OCI-LY1 (cell line): ENCODE results near the gene TSNAX.

Experiments used
- EZH2 ChIP-seq: fragments of 200-600 bp; sonication (generic), shearing (Covaris generic); IDR thresholded peaks from 2 replicates; pipeline ENCODE4 v1.8.0; 2017; ENCODE audit warnings: borderline replicate concordance, mixed run types, mild to moderate bottlenecking, antibody characterized with exemption, low read length, moderate library complexity, mixed read lengths
- TF ChIP-seq, protein P1 (sequence below): fragments of 200-600 bp; sonication (generic), shearing (Covaris generic); IDR thresholded peaks from 2 replicates; pipeline ENCODE4 v1.5.1; 2017; ENCODE audit warnings: mild to moderate bottlenecking, antibody characterized with exemption, low read length, moderate library complexity, mixed read lengths

DNA sequence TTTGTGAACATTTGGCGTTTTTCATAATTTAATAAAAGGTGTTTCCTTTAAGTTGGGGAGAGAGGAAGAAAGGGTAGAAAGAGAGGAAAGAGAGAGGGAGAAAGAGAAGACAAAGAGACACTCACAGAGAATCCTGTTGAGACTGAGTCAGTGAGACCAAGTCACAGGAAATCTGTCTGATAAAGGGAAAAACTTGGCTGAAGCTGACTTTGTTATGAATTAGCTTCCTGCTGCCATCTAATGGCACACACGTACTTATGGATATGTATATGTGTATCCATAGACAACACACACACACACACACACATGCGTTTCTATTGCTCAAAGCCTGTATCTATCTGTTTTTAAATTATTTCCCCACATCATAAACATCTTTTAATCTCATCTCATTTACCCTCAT, 55.6 kb downstream of the TSNAX start:
- TF ChIP-seq, protein P1, sequence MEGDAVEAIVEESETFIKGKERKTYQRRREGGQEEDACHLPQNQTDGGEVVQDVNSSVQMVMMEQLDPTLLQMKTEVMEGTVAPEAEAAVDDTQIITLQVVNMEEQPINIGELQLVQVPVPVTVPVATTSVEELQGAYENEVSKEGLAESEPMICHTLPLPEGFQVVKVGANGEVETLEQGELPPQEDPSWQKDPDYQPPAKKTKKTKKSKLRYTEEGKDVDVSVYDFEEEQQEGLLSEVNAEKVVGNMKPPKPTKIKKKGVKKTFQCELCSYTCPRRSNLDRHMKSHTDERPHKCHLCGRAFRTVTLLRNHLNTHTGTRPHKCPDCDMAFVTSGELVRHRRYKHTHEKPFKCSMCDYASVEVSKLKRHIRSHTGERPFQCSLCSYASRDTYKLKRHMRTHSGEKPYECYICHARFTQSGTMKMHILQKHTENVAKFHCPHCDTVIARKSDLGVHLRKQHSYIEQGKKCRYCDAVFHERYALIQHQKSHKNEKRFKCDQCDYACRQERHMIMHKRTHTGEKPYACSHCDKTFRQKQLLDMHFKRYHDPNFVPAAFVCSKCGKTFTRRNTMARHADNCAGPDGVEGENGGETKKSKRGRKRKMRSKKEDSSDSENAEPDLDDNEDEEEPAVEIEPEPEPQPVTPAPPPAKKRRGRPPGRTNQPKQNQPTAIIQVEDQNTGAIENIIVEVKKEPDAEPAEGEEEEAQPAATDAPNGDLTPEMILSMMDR: peak; percentile 30; the same call in 1 of the 2 replicates
- TF ChIP-seq EZH2: no peak
